Measurements from ENCODE around the gene VPS37B.

DNA sequence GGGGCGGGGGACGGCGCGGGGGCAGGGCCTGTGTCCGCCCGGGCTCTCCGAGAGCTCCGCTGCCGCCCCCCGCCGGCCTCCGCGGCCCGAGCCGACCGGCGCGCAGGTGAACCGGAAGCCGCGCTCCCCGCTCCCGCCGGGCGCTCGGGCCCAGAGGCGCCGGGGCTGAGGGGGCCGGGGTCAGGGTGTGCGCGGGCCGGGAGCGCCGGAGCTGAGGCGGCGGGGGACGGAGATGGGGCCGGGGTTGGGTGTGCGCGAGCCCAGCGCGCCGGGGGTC, 60.2 kb downstream of the VPS37B start:
- TF ChIP-seq, protein P1, sequence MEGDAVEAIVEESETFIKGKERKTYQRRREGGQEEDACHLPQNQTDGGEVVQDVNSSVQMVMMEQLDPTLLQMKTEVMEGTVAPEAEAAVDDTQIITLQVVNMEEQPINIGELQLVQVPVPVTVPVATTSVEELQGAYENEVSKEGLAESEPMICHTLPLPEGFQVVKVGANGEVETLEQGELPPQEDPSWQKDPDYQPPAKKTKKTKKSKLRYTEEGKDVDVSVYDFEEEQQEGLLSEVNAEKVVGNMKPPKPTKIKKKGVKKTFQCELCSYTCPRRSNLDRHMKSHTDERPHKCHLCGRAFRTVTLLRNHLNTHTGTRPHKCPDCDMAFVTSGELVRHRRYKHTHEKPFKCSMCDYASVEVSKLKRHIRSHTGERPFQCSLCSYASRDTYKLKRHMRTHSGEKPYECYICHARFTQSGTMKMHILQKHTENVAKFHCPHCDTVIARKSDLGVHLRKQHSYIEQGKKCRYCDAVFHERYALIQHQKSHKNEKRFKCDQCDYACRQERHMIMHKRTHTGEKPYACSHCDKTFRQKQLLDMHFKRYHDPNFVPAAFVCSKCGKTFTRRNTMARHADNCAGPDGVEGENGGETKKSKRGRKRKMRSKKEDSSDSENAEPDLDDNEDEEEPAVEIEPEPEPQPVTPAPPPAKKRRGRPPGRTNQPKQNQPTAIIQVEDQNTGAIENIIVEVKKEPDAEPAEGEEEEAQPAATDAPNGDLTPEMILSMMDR (IDR thresholded peaks at IDR 0.05; ENCODE audit: insufficient read depth, low read length, poor library complexity, severe bottlenecking): no peak
- no peak for TF ChIP-seq EZH2phosphoT487 (conservative IDR thresholded peaks at IDR 0.05; ENCODE audit: low read length)
